ENCODE results near the gene TMEM40. TPM values are rescaled to one million over a fixed set of nuclear protein-coding genes. Genes with fewer than 3 reads are reported as not detected.

Gene TMEM40
- total RNA-seq, 1 experiment from 2014 or later, result not detected

GRCh38 chr3:12707449-12707848 is 51.6 kb downstream of the TMEM40 start:
- Histone ChIP-seq H3K23ac (ENCODE audit: insufficient read length, low read depth, low read length) (no peak overlapping the region), H2BK12ac (ENCODE audit: insufficient read length, low read depth, low read length) (no peak overlapping the region), H3K14ac (ENCODE audit: insufficient read depth, low read length) (no peak overlapping the region), H3K56ac (ENCODE audit: insufficient read length, low read depth, low read length) (no peak overlapping the region), H3K23me2 (ENCODE audit: insufficient read length, low read depth, low read length, poor library complexity, severe bottlenecking) (no peaks in the 10 kb centered on the region), H3K9ac (ENCODE audit: extremely low read depth, insufficient read length, low read length) (no peak overlapping the region), H2AK5ac (ENCODE audit: insufficient read length, low read length) (no peak overlapping the region), H3T11ph (ENCODE audit: low read length) (no peak overlapping the region), H3K18ac (ENCODE audit: insufficient read length, low read depth, low read length) (no peak overlapping the region), H3K4me2 (ENCODE audit: insufficient read depth, insufficient read length, low read length) (no peak overlapping the region), H4K8ac (replicated peaks; ENCODE audit: insufficient read length, low read depth, low read length) (no peak overlapping the region), H2BK5ac (ENCODE audit: insufficient read length, low read length) (no peak overlapping the region), H3K27me3 (ENCODE audit: insufficient read depth, low read length) (no peaks in the 10 kb centered on the region; the same call in 1 of the 2 replicates), H4K20me1 (ENCODE audit: control insufficient read depth, insufficient read depth, insufficient read length) (no peaks in the 10 kb centered on the region), H3K79me2 (ENCODE audit: insufficient read depth, low read length) (no peaks in the 10 kb centered on the region), H3K27ac (ENCODE audit: insufficient read length, low read depth, low read length) (no peak overlapping the region), H2AFZ (ENCODE audit: low read length) (no peak overlapping the region), H3K79me1 (ENCODE audit: insufficient read depth, low read depth, low read length, poor library complexity, severe bottlenecking) (no peaks in the 10 kb centered on the region), H2BK15ac (ENCODE audit: low read depth, low read length) (no peak overlapping the region), H4K5ac (ENCODE audit: insufficient read length, low read depth, low read length) (no peak overlapping the region), H3K4me1 (ENCODE audit: insufficient read depth, low read length) (no peaks in the 10 kb centered on the region), H3K4ac (ENCODE audit: low read depth, low read length) (no peak overlapping the region), H3K9me3 (ENCODE audit: control insufficient read depth, low read depth, low read length) (no peaks in the 10 kb centered on the region), H2BK120ac (ENCODE audit: low read depth, low read length, poor library complexity, severe bottlenecking) (no peak overlapping the region), H4K91ac (ENCODE audit: insufficient read length, low read depth, low read length) (no peak overlapping the region), H2BK20ac (ENCODE audit: low read depth, low read length, poor library complexity, severe bottlenecking) (no peak overlapping the region)
- TF ChIP-seq CTCF (conservative IDR thresholded peaks at IDR 0.05), result no peak
- H3K4me3 Mint-ChIP-seq, result no peak overlapping the region
- no peaks in the 10 kb centered on the region for H3K36me3 Mint-ChIP-seq (ENCODE audit: insufficient read depth in 1 of 3, low read depth in 3 of 3)
- DNase-seq, result no peak
- peaks cover 12% of the 10 kb centered on the region for H3K27me3 Mint-ChIP-seq (ENCODE audit: low read depth)
- H3K27ac Mint-ChIP-seq, result no peak overlapping the region
- peaks cover 0 to 5% of the 10 kb centered on the region in 2 experiments; a peak in 1 of 4 replicates for H3K4me1 Mint-ChIP-seq
- no peaks in the 10 kb centered on the region for H3K9me3 Mint-ChIP-seq
- no CpG with 5 or more reads among the region's 2 CpGs for WGBS (ENCODE audit: extremely low coverage, insufficient read length, low lambda C conversion rate)

All from H9 (cell line).